Activated naive CD8-positive, alpha-beta T cell treated with anti-CD3 and anti-CD28 coated beads, Interleukin-2, amount 10 ng/mL, durations not matched to agents 7 days and 5 days (primary cell): ENCODE results near the gene ATP1B3. TPM values are rescaled to one million over a fixed set of nuclear protein-coding genes. Genes with fewer than 3 reads are reported as not detected.

Experiments
- ATAC-seq: fragments of 150-1000 bp; cut with Tn5 transposase; one replicate; pipeline ENCODE4 v1.10.0; 2021; ENCODE audit warnings: low read depth, moderate library complexity
- POLR2A ChIA-PET: fragments of 350-600 bp; sonication (Branson Sonifier 250); formaldehyde crosslinking; loops from one replicate; lab custom pipeline; 2021; ENCODE audit warnings: antibody characterized with exemption; lab: Charles Lee
- DNase-seq: peaks from one replicate; pipeline ENCODE4 v3.0.0; 2021
- H3K27ac Mint-ChIP-seq: one replicate; pipeline ENCODE4 v1.8.0; 2022; ENCODE audit warnings: mild to moderate bottlenecking, mixed read lengths
- H3K27me3 Mint-ChIP-seq: one replicate; pipeline ENCODE4 v1.8.0; 2022; ENCODE audit warnings: mild to moderate bottlenecking, moderate library complexity, mixed read lengths
- H3K36me3 Mint-ChIP-seq: one replicate; pipeline ENCODE4 v1.8.0; 2021; ENCODE audit warnings: mild to moderate bottlenecking, mixed read lengths
- H3K4me1 Mint-ChIP-seq: one replicate; pipeline ENCODE4 v1.8.0; 2021; ENCODE audit warnings: mixed read lengths
- H3K4me3 Mint-ChIP-seq: one replicate; pipeline ENCODE4 v1.8.0; 2022; ENCODE audit warnings: mild to moderate bottlenecking, moderate library complexity, mixed read lengths
- H3K9me3 Mint-ChIP-seq: one replicate; pipeline ENCODE4 v1.8.0; 2021; ENCODE audit warnings: mixed read lengths
- total RNA-seq, 2 experiments: library from RNA; stranded (reverse); gene quantifications; one replicate each; pipeline ENCODE4 v1.2.3, GENCODE V29; 2021

Gene ATP1B3
- total RNA-seq, 2 experiments from 2014 or later = 63.2 to 66.2 TPM

- Mint-ChIP-seq H3K36me3 (peaks cover 20% of the 10 kb centered on the region), H3K4me3 (no peak overlapping the region)
- POLR2A ChIA-PET = interaction anchor here (0.6 to 0.7 kb wide), 2 partner anchors 13 to 479 kb away, joined by 3 to 5 read pairs; no protein-coding TSS in a partner anchor
Measured at GRCh38 chr3:141926929-141927328, 50.5 kb downstream of the ATP1B3 start.

GRCh38 chr3:141928631-141929270, 52.3 kb downstream of the ATP1B3 start:
- Mint-ChIP-seq H3K4me1 (peaks cover 3% of the 10 kb centered on the region), H3K36me3 (peaks cover 19% of the 10 kb centered on the region), H3K27me3 (no peaks in the 10 kb centered on the region), H3K27ac (no peak overlapping the region), H3K9me3 (no peaks in the 10 kb centered on the region), H3K4me3 (no peak overlapping the region)
- DNase-seq (no peak), ATAC-seq (no peak)
- POLR2A ChIA-PET = no interaction called here

More at GRCh38 chr3:141926929-141927328, 50.5 kb downstream of the ATP1B3 start:
- no peak overlapping the region for H3K27ac Mint-ChIP-seq
- no peaks in the 10 kb centered on the region for H3K9me3 Mint-ChIP-seq
- H3K27me3 Mint-ChIP-seq = no peaks in the 10 kb centered on the region
- no peak for DNase-seq
- ATAC-seq = no peak
- peaks cover 3% of the 10 kb centered on the region for H3K4me1 Mint-ChIP-seq

- H3K27me3 Mint-ChIP-seq = no peaks in the 10 kb centered on the region
- H3K9me3 Mint-ChIP-seq = no peaks in the 10 kb centered on the region
- no peak overlapping the region for H3K27ac Mint-ChIP-seq
- no peak overlapping the region for H3K4me3 Mint-ChIP-seq
- DNase-seq (no peak), ATAC-seq (no peak)
- POLR2A ChIA-PET = no interaction called here
- peaks cover 3% of the 10 kb centered on the region for H3K4me1 Mint-ChIP-seq
- H3K36me3 Mint-ChIP-seq = peaks cover 19% of the 10 kb centered on the region
Measured at GRCh38 chr3:141929341-141929995, 53.0 kb downstream of the ATP1B3 start.

GRCh38 chr3:141930801-141931200, 54.4 kb downstream of the ATP1B3 start:
- no peak for ATAC-seq
- Mint-ChIP-seq H3K4me3 (no peak overlapping the region), H3K4me1 (peaks cover 3% of the 10 kb centered on the region), H3K36me3 (peaks cover 14% of the 10 kb centered on the region), H3K27me3 (no peaks in the 10 kb centered on the region), H3K27ac (no peak overlapping the region), H3K9me3 (no peaks in the 10 kb centered on the region)
- POLR2A ChIA-PET = no interaction called here
- no peak for DNase-seq

GRCh38 chr3:141933421-141934300, 57.2 kb downstream of the ATP1B3 start:
- DNase-seq = no peak
- Mint-ChIP-seq H3K36me3 (peaks cover 4% of the 10 kb centered on the region), H3K27me3 (no peaks in the 10 kb centered on the region), H3K4me1 (peaks cover 3% of the 10 kb centered on the region), H3K9me3 (no peaks in the 10 kb centered on the region), H3K27ac (no peak overlapping the region), H3K4me3 (no peak overlapping the region)
- POLR2A ChIA-PET = interaction anchor here (1.2 kb wide), 1 partner anchor 9 kb away, joined by 3 read pairs; no protein-coding TSS in a partner anchor
- no peak for ATAC-seq

GRCh38 chr3:141934354-141934753, 57.9 kb downstream of the ATP1B3 start:
- ATAC-seq (no peak), DNase-seq (no peak)
- H3K9me3 Mint-ChIP-seq = no peaks in the 10 kb centered on the region
- no peaks in the 10 kb centered on the region for H3K27me3 Mint-ChIP-seq
- H3K27ac Mint-ChIP-seq = no peak overlapping the region
- no peaks in the 10 kb centered on the region for H3K36me3 Mint-ChIP-seq
- no peaks in the 10 kb centered on the region for H3K4me1 Mint-ChIP-seq
- H3K4me3 Mint-ChIP-seq = no peak overlapping the region
- POLR2A ChIA-PET = interaction anchor here (1.2 kb wide), 1 partner anchor 10 kb away, joined by 3 read pairs; no protein-coding TSS in a partner anchor

- no peaks in the 10 kb centered on the region for H3K9me3 Mint-ChIP-seq
- DNase-seq (no peak), ATAC-seq (no peak)
- H3K4me1 Mint-ChIP-seq = peaks cover 1% of the 10 kb centered on the region
- H3K27ac Mint-ChIP-seq = no peak overlapping the region
- H3K36me3 Mint-ChIP-seq = no peaks in the 10 kb centered on the region
- H3K4me3 Mint-ChIP-seq = no peak overlapping the region
- POLR2A ChIA-PET = no interaction called here
- H3K27me3 Mint-ChIP-seq = no peaks in the 10 kb centered on the region
Measured at GRCh38 chr3:141938011-141938500, 61.6 kb downstream of the ATP1B3 start.

- Mint-ChIP-seq H3K9me3 (no peaks in the 10 kb centered on the region), H3K27me3 (no peaks in the 10 kb centered on the region), H3K36me3 (no peaks in the 10 kb centered on the region), H3K4me3 (no peak overlapping the region), H3K27ac (no peak overlapping the region), H3K4me1 (peaks cover 1% of the 10 kb centered on the region)
- POLR2A ChIA-PET = no interaction called here
- no peak for ATAC-seq
- DNase-seq = no peak
Measured at GRCh38 chr3:141939759-141940158, 63.3 kb downstream of the ATP1B3 start.

GRCh38 chr3:141940194-141940776, 63.8 kb downstream of the ATP1B3 start:
- POLR2A ChIA-PET = no interaction called here
- no peak for DNase-seq
- no peaks in the 10 kb centered on the region for H3K9me3 Mint-ChIP-seq
- H3K27ac Mint-ChIP-seq = no peak overlapping the region
- H3K4me1 Mint-ChIP-seq = peaks cover 1% of the 10 kb centered on the region
- no peaks in the 10 kb centered on the region for H3K27me3 Mint-ChIP-seq
- no peak for ATAC-seq
- no peaks in the 10 kb centered on the region for H3K36me3 Mint-ChIP-seq
- no peak overlapping the region for H3K4me3 Mint-ChIP-seq

- no peaks in the 10 kb centered on the region for H3K36me3 Mint-ChIP-seq
- POLR2A ChIA-PET = no interaction called here
- DNase-seq = no peak
- H3K4me1 Mint-ChIP-seq = peaks cover 1% of the 10 kb centered on the region
- no peaks in the 10 kb centered on the region for H3K27me3 Mint-ChIP-seq
- H3K9me3 Mint-ChIP-seq = no peaks in the 10 kb centered on the region
- H3K27ac Mint-ChIP-seq = no peak overlapping the region
- no peak overlapping the region for H3K4me3 Mint-ChIP-seq
- ATAC-seq = no peak
Measured at GRCh38 chr3:141941093-141941492, 64.7 kb downstream of the ATP1B3 start.

GRCh38 chr3:141942006-141942405, 65.6 kb downstream of the ATP1B3 start:
- Mint-ChIP-seq H3K27ac (no peak overlapping the region), H3K9me3 (no peaks in the 10 kb centered on the region), H3K4me1 (peaks cover 1% of the 10 kb centered on the region), H3K4me3 (no peak overlapping the region), H3K27me3 (no peaks in the 10 kb centered on the region), H3K36me3 (no peaks in the 10 kb centered on the region)
- DNase-seq = no peak
- no peak for ATAC-seq
- POLR2A ChIA-PET = no interaction called here

- no peak overlapping the region for H3K27ac Mint-ChIP-seq
- peaks cover 3% of the 10 kb centered on the region for H3K36me3 Mint-ChIP-seq
- H3K9me3 Mint-ChIP-seq = no peaks in the 10 kb centered on the region
- no peaks in the 10 kb centered on the region for H3K27me3 Mint-ChIP-seq
- DNase-seq (no peak), ATAC-seq (no peak)
- no peak overlapping the region for H3K4me3 Mint-ChIP-seq
- POLR2A ChIA-PET = no interaction called here
- H3K4me1 Mint-ChIP-seq = peaks cover 2% of the 10 kb centered on the region
Measured at GRCh38 chr3:141945726-141946485, 69.5 kb downstream of the ATP1B3 start.
